GM08714 (cell line): ENCODE measurements around the gene SMARCD2.
A peak's percentile ranks its signal among the peaks of the same experiment; 100 is the strongest.
"Not testable (repeated sequence)": the region's sequence is repeated elsewhere in the genome, so short reads cannot be mapped to it uniquely, and the experiment has no call there.

Experiments
- H3K4me3 ChIP-seq: fragments of 200-500 bp; sonication (Bioruptor generic); 2 replicates; pipeline ENCODE4 v1.5.1; 2014; ENCODE audit warnings: mild to moderate bottlenecking, low read length, inconsistent platforms
- ZNF274 ChIP-seq: IDR thresholded peaks from 2 replicates; pipeline ENCODE4 v1.6.1; 2012; ENCODE audit warnings: mild to moderate bottlenecking, low read depth, low read length

Gene SMARCD2

DNA sequence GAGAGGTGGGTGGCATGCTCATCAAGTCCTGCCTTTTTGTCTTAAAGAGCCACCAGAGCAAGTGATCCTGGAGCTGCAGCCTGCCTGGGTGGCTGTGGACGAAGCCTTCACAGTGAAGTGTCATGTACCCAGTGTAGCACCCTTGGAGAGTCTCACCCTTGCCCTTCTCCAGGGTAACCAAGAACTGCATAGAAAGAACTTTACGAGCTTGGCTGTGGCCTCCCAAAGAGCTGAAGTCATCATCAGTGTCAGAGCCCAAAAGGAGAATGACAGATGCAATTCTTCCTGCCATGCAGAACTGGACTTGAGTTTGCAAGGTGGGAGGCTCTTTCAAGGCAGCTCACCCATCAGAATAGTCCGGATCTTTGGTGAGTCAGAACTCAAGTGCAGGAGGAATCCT, 16.8 kb upstream of the SMARCD2 start:
- TF ChIP-seq ZNF274: no peak
- H3K4me3 ChIP-seq: no peak overlapping the region

DNA sequence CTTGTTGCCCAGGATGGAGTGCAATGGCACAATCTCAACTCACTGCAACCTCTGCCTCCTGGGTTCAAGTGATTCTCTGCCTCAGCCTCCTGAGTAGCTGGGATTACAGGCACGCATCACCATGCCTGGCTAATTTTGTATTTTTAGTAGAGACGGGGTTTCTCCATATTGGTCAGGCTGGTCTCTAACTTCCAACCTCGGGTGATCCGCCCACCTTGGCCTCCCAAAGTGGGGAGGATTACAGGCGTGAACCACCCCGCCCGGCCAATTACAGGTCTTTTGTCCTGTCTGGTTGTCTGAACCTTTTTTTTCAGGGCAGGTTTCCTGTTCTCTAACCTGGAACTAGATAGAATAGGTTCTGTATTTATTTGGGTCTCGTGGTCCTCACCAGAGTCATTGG, 13.9 kb upstream of the SMARCD2 start:
- H3K4me3 ChIP-seq: not testable (repeated sequence)

DNA sequence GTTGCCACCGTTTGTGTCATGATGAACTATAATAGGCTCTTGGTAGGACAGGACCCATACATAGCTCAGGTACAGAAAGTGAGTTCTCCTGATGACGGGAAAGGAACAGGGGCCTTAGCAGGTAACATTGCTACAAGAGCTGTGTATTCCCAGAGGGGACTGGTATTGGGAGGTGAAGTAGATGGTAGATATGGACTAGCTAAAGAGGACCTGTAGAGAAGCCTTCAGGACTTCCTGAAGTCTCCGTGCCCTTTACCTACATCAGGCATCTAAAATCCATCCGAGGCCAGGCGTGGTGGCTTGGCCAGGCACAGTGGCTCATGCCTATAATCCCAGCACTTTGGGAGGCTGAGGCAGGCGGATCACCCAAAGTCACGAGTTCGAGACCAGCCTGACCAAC, 12.7 kb upstream of the SMARCD2 start:
- no peak overlapping the region for H3K4me3 ChIP-seq
- no peak for TF ChIP-seq ZNF274

DNA sequence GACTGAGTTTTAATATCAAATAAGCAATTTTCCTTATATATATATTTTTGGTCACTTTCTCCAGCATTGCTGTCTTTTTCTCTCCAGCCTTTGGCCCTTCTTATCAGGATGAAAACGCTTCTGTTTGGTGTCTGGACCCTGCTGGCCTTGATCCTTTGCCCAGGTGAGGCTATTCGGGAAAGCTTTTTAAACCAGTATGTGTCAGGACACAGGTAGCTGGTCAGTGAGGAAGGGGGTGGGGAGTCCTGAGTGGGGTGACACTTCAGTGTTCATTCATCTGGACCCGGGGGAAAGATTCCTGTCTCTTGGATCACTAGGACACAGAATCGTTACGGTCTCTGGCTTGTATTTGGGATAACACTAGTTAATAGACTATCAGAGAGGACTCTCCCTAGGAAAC, 12.2 kb upstream of the SMARCD2 start:
- no peak for TF ChIP-seq ZNF274
- H3K4me3 ChIP-seq: no peak overlapping the region

DNA sequence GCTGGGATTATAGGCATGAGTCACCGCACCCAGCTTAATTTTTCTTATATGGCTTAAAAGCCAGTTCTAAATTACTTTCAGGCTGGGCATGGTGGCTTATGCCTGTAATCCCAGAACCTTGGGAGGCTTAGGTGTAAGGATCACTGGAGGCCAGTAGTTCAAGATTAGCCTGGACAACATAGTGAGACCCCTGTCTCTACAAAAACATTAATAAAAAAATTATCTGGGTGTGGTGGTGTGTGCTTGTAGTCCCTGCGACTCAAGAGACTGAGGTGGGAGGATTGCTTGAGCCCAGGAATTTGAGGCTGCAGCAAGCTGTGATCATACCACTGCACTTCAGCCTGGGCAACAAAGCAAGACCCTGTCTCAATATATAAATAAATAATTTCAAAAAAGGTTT, 10.8 kb upstream of the SMARCD2 start:
- TF ChIP-seq ZNF274: no peak

DNA sequence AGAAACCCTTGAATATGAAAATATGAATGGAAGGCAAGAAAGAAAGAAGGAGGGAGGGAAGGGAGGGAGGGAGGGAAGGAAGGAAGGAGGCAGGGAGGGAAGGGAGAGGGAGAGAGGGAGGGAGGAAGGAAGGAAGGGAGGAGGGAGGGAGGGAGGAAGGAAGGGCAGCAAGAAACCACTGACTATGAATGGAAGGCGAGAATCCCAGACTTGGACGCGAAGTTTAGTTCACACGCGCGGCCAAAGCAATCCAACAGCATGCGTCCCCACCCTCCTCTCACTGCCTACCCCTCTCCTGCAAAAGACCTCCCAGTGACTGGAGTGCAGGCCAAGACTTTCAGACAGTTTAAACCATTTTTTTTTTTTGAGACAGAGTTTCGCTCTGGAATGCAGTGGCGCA, 7.9 kb upstream of the SMARCD2 start:
- TF ChIP-seq ZNF274: no peak

More for the DNA sequence above, 10.8 kb upstream of the SMARCD2 start:
- H3K4me3 ChIP-seq: no peak overlapping the region

DNA sequence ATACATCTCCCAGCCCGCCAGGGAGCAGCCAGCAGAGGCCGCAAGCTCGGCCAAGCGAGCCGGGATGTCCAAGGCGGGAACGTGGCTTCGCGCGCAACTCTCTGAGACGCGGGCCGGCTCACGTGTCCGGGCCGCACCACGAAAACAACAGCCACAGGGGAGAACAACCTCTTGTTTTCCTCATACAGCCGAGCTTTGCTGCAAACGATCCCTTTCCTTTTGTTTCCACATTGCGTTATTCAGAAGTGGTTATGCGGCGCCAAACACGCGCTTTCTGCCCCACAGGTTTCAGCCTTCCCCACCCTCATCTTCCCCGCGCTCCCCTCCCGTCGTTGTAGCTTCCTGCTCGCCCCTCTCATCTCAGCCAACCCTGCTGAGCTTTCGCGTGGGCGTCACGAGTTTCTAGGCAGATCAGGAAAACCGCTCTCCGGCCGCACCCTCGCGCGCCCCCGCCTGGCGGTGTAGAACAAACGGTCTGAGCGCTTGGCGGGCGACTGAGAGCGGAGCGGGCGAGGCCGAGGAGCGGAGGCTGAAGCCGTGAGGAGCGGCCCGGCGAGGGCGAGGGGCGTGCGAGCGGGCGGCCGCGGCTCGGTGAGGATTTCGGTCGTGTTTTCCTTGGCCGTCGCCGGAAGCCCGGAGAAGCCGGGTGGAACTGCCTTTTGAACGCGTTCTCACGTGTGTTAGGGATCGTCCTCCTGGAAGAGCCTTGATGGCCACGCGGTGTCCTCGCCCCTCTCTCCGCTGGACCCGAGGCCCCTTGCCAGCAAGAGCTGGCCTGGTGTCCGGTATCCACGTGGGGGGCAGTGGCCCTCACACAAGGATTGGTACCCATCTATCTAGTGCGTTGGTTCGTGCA, 6.6 kb upstream of the SMARCD2 start:
- peak overlapping the region; percentile 18; the same call in 1 of the 2 replicates for H3K4me3 ChIP-seq

More for the DNA sequence above, 7.9 kb upstream of the SMARCD2 start:
- no peak overlapping the region for H3K4me3 ChIP-seq

DNA sequence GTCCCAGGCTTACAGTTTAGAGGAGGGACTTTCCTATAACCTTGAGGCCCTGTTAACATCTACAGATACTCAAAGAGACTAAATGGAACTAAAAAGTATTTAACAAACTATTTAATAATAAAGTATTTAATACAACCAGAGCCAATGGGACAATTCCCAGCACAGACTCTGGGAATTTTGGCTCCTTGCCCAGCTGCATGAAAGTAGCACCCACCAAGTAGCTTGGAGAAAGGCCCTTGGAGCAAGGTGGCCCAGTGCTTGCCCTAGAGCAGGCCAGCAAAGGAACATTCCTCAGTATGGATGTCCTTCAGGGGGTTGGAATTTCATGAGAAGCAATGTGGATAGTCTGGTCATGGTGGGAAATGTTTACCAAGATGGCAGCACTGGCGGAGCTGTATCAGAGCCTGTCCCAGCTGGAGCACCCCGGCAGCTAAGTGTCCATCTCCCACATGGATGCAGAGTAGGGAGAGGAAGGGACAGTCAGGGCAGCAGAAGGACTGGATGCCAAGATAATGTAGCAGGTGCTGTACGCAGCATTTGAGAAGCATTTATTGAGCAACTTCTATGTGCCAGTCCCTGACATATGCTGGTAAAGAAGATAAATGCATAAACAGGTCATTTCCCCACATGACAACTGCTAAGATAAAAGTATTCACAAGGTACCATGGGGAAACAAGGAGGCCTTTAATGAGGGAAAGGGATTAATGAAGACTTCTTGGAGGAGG, 5.2 kb upstream of the SMARCD2 start:
- no peak for TF ChIP-seq ZNF274
- H3K4me3 ChIP-seq: no peak overlapping the region

More for the DNA sequence above, 6.6 kb upstream of the SMARCD2 start:
- no peak for TF ChIP-seq ZNF274

DNA sequence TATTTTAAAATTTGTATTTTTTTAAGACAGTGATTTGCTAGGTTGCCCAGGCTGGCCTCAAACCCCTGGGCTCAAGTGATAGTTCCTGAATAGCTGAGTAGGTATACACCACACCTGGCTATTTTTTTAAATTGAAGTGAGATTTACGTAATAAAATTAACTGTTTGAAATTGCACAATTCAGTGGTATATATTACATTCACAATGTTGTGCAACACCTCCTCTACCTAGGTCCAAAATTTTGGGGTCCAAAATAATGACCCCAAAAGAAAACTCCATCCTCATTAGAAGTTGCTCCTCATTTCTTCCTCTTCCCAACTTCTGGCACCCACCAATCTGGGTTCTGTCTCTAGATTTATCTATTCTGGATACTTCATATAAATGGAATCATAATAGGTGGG, 3.0 kb upstream of the SMARCD2 start:
- H3K4me3 ChIP-seq: no peak overlapping the region

DNA sequence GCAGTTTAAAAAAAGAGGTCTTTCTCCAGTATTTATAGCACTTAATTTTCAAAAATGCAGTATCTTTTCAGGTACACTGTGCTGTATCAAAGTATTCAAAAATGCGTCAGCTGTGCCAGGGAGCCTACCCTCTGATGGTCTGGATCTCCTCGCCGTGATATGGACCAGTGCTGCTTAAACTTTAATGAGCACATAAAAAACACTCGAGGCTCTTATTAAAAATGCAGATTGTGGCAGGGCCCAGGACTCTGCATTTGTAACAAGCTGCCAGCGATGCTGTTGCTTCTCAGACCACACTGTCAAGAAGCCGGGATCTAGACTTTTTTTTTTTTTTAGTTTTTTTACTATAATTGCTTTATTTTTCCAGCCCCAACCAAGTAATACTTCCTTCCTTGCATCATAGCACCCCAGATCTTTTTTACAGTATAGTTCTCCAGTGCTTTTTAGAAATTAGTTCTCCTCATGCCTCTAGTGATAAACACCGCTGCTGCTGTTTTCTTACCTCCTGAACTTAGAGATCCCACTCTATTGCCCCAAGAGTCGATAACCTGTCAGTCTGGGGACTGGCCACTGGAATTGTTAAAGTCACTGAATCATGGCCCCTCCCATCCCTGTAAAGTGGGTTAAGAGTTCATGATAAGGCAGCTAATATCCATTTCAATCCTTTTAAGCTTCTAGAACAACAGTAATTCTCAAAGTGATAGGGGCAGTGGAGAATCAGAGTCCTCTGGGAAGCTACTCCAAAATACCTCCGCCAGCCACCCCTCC, 1.6 kb upstream of the SMARCD2 start:
- TF ChIP-seq ZNF274: no peak
- H3K4me3 ChIP-seq: peak overlapping the region; percentile 61; the same call in 1 of the 2 replicates

More for the DNA sequence above, 3.0 kb upstream of the SMARCD2 start:
- TF ChIP-seq ZNF274: no peak

DNA sequence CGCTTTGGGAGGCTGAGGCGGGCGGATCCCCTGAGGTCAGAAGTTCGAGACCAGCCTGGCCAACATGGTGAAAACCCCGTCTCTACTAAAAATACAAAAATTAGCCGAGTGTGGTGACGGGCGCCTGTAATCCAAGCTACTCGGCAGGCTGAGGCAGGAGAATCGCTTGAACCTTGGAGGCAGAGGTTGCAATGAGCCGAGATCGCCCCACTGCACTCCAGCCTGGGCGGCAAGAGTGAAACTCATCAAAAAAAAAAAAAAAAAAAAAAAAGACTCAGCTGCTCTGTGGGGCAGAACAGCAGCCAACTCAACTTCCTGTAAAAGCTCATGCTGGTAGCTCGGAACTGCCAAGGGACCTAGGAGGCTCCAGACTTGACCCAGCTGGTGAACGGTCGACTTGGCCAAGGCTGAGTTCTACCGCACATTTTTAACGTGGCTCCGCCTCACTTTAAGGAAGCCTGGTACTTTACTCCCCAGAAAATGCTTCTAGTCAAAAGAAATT, 953 bp upstream of the SMARCD2 start:
- H3K4me3 ChIP-seq: peak overlapping the region; percentile 61

DNA sequence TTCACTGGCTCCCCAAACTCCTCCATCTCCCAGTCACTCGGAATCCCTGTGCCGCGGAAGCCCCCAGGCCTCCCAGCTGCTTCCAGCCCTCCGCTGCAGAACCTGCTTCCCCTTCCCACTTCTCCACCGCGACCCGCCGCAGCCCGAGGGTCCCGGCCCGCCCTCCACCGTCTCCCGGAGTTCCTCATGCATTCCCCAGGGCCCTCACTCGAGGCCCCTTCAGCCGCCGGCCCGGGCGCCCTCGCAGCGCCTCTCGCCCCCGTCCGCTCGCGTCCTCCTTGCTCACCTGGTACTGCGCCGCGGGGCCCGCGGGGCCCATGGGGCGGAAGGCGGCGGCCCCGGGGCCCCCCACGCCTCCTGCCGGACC, 329 bp downstream of the SMARCD2 start:
- H3K4me3 ChIP-seq: peak overlapping the region; percentile 90
- no peak for TF ChIP-seq ZNF274

DNA sequence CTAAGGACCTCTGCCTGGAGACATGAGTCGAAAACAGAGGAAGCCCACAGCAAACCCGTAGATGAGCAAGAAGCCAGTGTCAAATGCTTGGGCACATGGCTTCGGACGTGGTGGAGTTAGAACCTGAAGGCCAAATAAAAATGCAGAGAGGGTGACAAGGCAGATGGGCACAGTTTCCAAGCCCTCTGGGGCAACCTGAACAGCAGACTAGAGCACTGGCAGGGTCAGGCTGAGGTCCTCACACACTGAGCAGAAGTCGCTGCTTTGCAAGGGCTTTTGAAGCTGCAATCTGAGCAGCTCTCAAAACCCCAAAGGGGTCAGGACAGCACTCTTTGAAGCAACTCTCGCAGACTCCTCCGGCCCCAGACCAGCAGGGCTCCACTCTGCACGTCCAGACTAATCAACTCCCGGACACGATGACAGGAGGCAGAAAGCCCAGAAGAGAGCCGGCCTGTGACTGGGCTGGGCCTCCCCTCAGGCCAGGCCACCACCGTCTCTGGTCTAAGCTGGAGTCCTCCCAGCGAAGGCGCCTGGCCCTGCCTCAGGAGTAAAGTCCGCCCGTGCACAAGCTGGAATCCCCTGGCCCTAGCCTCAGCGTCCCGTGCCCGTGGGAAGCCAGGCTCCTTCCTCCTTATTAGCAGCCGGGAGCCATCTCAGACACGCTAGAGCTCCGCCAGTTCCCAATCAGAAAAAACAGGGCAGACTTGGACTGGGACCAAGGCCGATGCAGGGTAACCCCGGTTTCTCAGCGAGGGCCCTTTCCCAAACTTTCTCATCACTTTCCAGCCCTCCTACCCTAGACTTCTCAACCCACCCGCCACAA, 924 bp downstream of the SMARCD2 start:
- H3K4me3 ChIP-seq: peak overlapping the region; percentile 90
- TF ChIP-seq ZNF274: no peak
